GM10847 (cell line): ENCODE results near the gene ZNF528.
A peak's percentile ranks its signal among the peaks of the same experiment; 100 is the strongest.

Experiments
- POLR2A ChIP-seq: IDR thresholded peaks from 2 replicates; pipeline ENCODE4 v1.6.1; 2011; ENCODE audit not compliant: insufficient read length; ENCODE audit errors: extremely low read depth

ZNF528 gene

DNA sequence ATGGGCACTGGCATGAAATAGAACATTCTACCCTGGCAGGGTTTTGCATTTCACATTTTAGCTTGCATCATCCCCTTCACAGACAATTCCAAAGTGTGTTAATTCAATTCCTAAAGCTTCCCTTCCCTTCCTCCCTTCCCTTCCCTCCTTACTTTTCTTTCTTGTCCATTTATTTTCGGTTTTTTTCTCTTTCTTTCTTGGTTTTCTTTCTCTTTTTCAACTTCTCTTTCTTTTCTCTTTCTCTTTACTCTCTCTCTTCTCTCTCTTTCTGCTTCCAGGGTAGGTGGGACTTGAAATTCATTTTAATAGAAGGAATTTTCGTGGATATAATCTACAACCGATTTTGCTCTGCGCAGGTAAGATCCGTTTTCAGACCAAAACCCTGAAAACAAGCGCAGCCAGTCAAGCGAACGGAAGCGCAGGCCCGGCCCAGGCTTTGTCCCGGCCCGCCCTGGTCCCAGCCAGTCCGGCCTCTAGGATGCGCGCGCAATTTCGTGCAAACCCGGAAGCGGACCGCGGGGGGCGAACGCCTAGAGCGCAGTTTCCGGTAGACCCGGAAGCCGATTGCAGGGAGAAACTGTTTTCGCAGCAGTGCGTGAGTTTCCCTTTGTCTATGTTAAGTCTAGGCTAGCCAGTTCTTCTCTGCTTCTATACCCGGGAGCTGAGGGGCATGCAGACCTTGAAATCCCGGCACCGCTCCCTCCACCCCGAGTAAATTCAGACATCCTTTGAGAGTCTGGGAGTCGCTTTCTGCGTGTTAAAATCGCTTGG, at the start of gene ZNF528:
Gene ZNF528 (plus strand): TSS at position 540 of the 771 bp plus-strand sequence. CDS start 4,165 bp downstream, outside the sequence.
- peak; percentile 50 for TF ChIP-seq POLR2A

DNA sequence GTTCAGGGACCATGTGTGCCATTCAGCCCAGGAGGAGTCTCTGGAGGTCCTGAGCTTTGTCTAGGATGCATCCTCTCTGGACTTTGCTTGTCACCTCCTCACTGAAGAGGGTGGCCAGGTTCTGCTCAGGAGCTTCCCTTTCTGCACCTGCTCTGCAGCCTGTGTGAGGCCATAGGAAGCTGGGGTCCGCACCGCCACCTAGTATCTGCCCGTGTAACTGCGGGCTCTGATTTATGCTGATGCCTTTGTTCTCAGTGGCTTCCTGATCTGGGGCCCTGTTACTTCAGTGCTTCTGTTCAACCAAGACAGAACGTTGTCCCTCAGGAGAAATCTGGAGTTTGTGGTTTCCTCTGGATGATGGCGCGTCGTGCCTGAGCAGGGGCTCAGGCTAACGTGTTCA, 46.1 kb upstream of the ZNF528 start:
- TF ChIP-seq POLR2A, result no peak

GRCh38 chr19:52366414-52366824, 31.2 kb upstream of the ZNF528 start:
- TF ChIP-seq POLR2A, result no peak

- peak; percentile 31 for TF ChIP-seq POLR2A
Observed at GRCh38 chr19:52369559-52370340, 27.9 kb upstream of the ZNF528 start, which contains the start of gene ZNF880. Gene ZNF880 (plus strand): TSS chr19:52369923. CDS start chr19:52369966, 43 bp downstream.

DNA sequence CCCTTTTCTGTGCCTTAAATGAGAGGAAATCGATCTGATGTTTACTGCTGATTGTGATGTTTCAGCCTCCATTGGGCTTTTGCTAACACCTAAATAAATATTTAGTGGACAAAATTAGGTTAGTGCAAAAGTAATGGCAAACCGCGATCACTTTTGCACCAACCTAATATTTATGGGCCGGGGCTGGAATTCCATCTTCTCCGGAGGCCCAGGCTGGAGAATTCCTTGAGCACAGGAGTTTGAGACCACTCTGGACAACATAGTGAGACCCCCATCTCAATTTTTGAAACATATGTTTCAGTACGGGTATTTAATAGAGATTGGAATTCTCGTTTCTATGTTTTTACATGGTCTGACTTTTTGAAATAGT, 27.3 kb upstream of the ZNF528 start:
- no peak for TF ChIP-seq POLR2A

DNA sequence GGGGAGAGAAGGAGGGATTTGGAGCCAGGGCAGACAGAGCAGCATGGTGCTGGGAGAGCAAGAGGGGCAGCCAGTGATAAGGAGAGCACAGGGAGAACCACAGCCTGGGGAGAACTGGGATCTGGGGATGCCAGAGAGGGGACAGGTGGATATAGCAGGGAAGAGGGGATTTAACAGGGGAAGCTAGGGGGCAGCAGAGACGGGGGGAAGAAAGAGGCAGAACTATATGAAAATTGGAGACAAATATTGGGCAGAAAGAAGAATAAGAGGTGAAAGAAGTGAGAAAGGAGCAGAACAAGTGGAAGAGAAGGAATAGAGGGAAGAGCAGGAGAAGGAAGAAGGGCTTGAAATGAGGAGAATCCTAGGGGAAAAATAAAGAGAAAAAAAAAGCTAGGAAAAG, 6.5 kb upstream of the ZNF528 start:
- no peak for TF ChIP-seq POLR2A

GRCh38 chr19:52398081-52398441, 412 bp downstream of the ZNF528 start:
- no peak for TF ChIP-seq POLR2A

DNA sequence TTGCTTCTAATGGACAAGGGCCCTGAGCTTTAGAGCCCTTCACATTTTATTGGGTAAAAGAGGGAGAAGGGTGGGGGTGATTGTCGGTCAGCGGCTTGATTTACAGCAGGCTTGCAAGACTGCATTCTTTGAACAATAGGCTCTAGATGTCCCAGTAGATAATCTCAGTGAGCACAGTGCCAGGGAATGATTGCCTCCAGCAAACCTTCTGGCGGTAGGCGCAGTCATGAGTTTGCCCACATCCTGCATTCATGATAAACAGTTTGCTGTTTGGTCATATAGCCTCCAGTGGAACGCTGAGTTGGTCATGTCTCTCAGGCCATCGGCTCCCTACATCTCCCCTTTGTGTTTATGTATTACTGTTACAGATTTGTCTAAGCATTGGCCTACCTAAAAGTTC, 12.6 kb downstream of the ZNF528 start:
- TF ChIP-seq POLR2A, result no peak

DNA sequence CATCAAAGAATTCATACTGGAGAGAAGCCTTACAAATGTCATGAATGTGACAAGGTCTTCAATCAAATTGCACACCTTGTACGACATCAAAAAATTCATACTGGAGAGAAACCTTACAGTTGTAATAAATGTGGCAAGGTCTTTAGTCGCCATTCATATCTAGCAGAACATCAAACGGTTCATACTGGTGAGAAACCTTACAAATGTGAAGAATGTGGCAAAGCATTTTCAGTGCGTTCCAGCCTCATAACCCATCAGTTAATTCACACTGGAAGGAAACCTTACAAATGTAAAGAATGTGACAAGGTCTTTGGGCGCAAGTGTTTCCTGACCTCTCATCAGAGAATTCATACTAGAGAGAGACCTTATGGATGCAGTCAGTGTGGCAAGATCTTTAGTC, 18.1 kb downstream of the ZNF528 start:
- TF ChIP-seq POLR2A, result no peak

- TF ChIP-seq POLR2A, result no peak
Observed at GRCh38 chr19:52428937-52429336, 31.3 kb downstream of the ZNF528 start, which contains the start of gene ZNF534. Gene ZNF534 (plus strand): TSS chr19:52429148. CDS start chr19:52431475, 2,327 bp downstream.

DNA sequence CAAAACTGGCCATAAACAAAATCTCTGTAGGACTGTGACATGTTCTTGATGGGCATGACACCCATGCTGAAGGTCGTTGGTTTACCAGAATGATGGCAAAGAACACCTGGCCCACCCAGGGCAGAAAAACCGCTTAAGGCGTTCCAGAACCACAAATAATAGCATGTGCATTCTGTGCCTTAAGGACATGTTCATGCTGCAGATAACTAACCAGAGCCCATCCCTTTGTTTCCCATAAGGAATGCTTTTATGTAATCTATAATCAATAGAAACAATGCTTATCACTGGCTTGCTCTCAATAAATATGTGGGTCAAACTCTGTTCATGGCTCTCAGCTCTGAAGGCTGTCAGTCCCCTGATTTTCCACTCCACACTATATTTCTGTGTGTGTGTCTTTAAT, 44.5 kb downstream of the ZNF528 start:
- TF ChIP-seq POLR2A, result no peak

DNA sequence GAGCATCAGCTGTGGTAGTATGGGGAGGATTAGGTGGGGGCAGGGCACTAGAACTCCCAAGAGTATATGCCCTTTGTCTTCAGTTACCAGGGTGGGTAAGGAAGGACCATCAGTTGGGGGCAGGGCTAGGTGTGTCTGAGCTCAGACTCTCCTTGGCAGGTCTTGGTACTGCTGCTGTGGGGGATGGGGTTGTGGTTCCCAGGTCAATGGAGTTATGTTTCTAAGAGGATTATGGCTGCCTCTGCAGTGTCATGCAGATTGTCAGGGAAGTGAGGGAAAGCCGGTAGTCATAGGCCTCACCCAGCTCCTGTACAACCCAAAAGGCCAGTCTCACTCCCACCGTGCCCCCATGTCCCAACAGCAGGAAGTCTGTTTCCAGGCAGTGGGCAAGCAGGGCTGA, 46.9 kb downstream of the ZNF528 start:
- TF ChIP-seq POLR2A, result no peak

DNA sequence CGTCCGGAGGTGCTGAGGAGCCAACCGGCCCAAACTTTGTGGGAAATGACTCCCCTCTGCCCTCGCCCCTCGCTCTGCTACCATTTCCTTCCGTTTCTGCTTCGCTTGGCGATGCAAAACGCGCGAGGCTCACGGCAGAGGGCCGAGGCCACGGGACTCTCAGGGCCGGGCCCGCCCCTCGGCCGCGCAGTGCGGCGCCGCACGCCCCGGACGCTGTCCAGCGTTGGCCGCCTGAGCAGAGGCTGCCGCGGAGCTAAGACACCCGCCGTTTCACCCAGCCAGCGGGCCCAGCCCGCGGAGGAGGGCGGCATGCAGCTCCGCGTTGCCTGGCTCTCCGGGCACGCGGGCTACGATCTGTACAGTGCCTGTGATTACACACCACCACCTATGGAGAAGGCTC, 53.6 kb downstream of the ZNF528 start:
- TF ChIP-seq POLR2A, result no peak

- no peak for TF ChIP-seq POLR2A
Observed at GRCh38 chr19:52453324-52454094, 55.9 kb downstream of the ZNF528 start, which contains the start of gene ZNF578. Gene ZNF578 (plus strand): TSS chr19:52453553. CDS start chr19:52501846, 48,293 bp downstream.

- TF ChIP-seq POLR2A, result no peak
Observed at GRCh38 chr19:52464798-52465470, 67.3 kb downstream of the ZNF528 start.
